Common myeloid progenitor, CD34-positive (primary cell): ENCODE data around the gene CDC5L.

Experiments used
- CTCF ChIA-PET: fragments of 350-600 bp; sonication (Branson Sonifier 250); formaldehyde crosslinking; loops from one replicate; lab custom pipeline; 2021; ENCODE audit warnings: antibody characterized with exemption; lab: Charles Lee
- POLR2A ChIA-PET: fragments of 350-600 bp; sonication (Branson Sonifier 250); formaldehyde crosslinking; loops from one replicate; lab custom pipeline; 2021; ENCODE audit warnings: antibody characterized with exemption; lab: Charles Lee
- DNase-seq, 3 donors: peaks; one replicate each; pipeline versions ENCODE4 v3.0.0 to v3.0.0-alpha.2; 2013
- H3K27ac ChIP-seq, 2 experiments: 1 replicate in 1 of 2; 2 replicates in 1 of 2; pipeline ENCODE4 v1.7.0; 2013; ENCODE audit warnings: inconsistent platforms in 2 of 2, low read length in 2 of 2, mild to moderate bottlenecking in 2 of 2, low read depth in 1 of 2, moderate library complexity in 1 of 2; ENCODE audit not compliant: severe bottlenecking in 2 of 2, insufficient read depth in 1 of 2, poor library complexity in 1 of 2
- H3K27me3 ChIP-seq, 5 experiments: replicated peaks in 2 of 5; 1 replicate in 3 of 5; 2 replicates in 2 of 5; pipeline versions ENCODE4 v1.6.1 to v1.7.0; 2013; ENCODE audit warnings: low read length in 4 of 5, mild to moderate bottlenecking in 2 of 5, moderate library complexity in 2 of 5, inconsistent platforms in 1 of 5; ENCODE audit not compliant: insufficient read depth in 5 of 5, control insufficient read depth in 4 of 5
- H3K36me3 ChIP-seq, 4 experiments: 1 replicate in 2 of 4; 2 replicates in 2 of 4; pipeline versions ENCODE4 v1.6.1 to v1.7.0; 2013; ENCODE audit warnings: low read length in 3 of 4, control low read depth in 1 of 4, mild to moderate bottlenecking in 1 of 4; ENCODE audit not compliant: control insufficient read depth in 4 of 4, insufficient read depth in 4 of 4
- H3K4me1 ChIP-seq, 4 experiments: 1 replicate in 3 of 4; 2 replicates in 1 of 4; pipeline versions ENCODE4 v1.6.1 to v1.7.1; 2013; ENCODE audit warnings: low read length in 3 of 4, mild to moderate bottlenecking in 3 of 4, control low read depth in 1 of 4, inconsistent platforms in 1 of 4, moderate library complexity in 1 of 4; ENCODE audit not compliant: control insufficient read depth in 4 of 4, insufficient read depth in 4 of 4; ENCODE audit errors: control extremely low read depth in 1 of 4
- H3K4me3 ChIP-seq, 7 experiments: 1 replicate in 4 of 7; 2 replicates in 3 of 7; pipeline versions ENCODE4 v1.5.1 to v1.7.0; 2013; ENCODE audit warnings: mild to moderate bottlenecking in 7 of 7, low read length in 6 of 7, moderate library complexity in 6 of 7, inconsistent platforms in 2 of 7, low read depth in 2 of 7, control low read depth in 1 of 7; ENCODE audit not compliant: insufficient read depth in 4 of 7, control insufficient read depth in 1 of 7; ENCODE audit errors: extremely low read depth in 1 of 7
- H3K9me3 ChIP-seq, 5 experiments: 1 replicate in 4 of 5; 2 replicates in 1 of 5; pipeline versions ENCODE4 v1.6.1 to v1.7.1; 2013; ENCODE audit warnings: low read length in 4 of 5, mild to moderate bottlenecking in 2 of 5, inconsistent platforms in 1 of 5, low read depth in 1 of 5, moderate library complexity in 1 of 5; ENCODE audit not compliant: control insufficient read depth in 4 of 5, insufficient read depth in 2 of 5; ENCODE audit errors: control extremely low read depth in 1 of 5
- WGBS: methylation state at CpG from one replicate; pipeline ENCODE4 v1.1.5; 2013; ENCODE audit not compliant: insufficient coverage; 5-methylcytosine and 5-hydroxymethylcytosine counted together

CDC5L gene

GRCh38 chr6:44485601-44486401 is 98.3 kb downstream of the CDC5L start:
- no peaks in the 10 kb centered on the region for H3K9me3 ChIP-seq
- ChIA-PET CTCF (interaction anchor here (0.6 to 1.2 kb wide), 3 partner anchors 8 to 17 kb away, joined by 3 to 4 read pairs (median 3); no protein-coding TSS in a partner anchor), POLR2A (no interaction called here)
- WGBS: 100% methylated on average over 9 of the region's 12 CpGs
- DNase-seq: no peak
- no peak overlapping the region for H3K4me3 ChIP-seq
- no peaks in the 10 kb centered on the region for H3K27me3 ChIP-seq
- H3K36me3 ChIP-seq: no peaks in the 10 kb centered on the region
- H3K4me1 ChIP-seq: no peaks in the 10 kb centered on the region
- H3K27ac ChIP-seq: no peak overlapping the region

- H3K4me3 ChIP-seq: no peak overlapping the region
- no CpG with 5 or more reads among the region's 1 CpG for WGBS
- ChIA-PET CTCF (interaction anchor here (1.3 to 1.5 kb wide), 2 partner anchors 11 to 146 kb away, joined by 3 to 9 read pairs; no protein-coding TSS in a partner anchor), POLR2A (no interaction called here)
- DNase-seq: no peak
- H3K9me3 ChIP-seq: no peaks in the 10 kb centered on the region
- H3K36me3 ChIP-seq: no peaks in the 10 kb centered on the region
- H3K4me1 ChIP-seq: no peaks in the 10 kb centered on the region
- H3K27me3 ChIP-seq: no peaks in the 10 kb centered on the region
- no peak overlapping the region for H3K27ac ChIP-seq
Observed at GRCh38 chr6:44487002-44487401, 99.5 kb downstream of the CDC5L start.

DNA sequence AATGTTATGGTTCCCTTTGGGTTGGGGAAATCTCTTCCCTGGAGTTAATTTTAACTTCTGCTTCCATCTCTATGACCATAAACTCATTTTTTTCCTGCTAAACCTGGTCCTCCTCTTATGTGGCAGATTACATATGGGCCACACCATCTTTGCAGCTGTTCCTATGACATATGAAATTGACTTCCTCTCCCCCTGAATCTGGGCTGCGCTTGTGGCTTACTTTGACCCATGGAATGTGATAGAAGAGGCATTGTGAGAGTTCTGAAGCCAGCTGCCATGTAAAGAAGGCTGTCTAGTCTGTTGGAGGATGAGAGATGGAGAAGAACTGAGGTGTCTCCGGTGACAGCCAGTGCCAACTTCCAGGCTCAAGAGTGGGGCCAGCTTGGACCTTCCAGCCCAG is 100.1 kb downstream of the CDC5L start:
- ChIA-PET CTCF (interaction anchor here (1.3 to 1.5 kb wide), 2 partner anchors 12 to 145 kb away, joined by 3 to 9 read pairs; no protein-coding TSS in a partner anchor), POLR2A (interaction anchor here (0.6 kb wide), 1 partner anchor 12 kb away, joined by 3 read pairs; no protein-coding TSS in a partner anchor)
- Histone ChIP-seq H3K36me3 (no peaks in the 10 kb centered on the region), H3K27ac (no peak overlapping the region), H3K27me3 (no peaks in the 10 kb centered on the region), H3K4me1 (no peaks in the 10 kb centered on the region), H3K9me3 (no peaks in the 10 kb centered on the region), H3K4me3 (no peak overlapping the region)
- no peak for DNase-seq
- WGBS: 91% methylated on average over 1 of the region's 2 CpGs

DNA sequence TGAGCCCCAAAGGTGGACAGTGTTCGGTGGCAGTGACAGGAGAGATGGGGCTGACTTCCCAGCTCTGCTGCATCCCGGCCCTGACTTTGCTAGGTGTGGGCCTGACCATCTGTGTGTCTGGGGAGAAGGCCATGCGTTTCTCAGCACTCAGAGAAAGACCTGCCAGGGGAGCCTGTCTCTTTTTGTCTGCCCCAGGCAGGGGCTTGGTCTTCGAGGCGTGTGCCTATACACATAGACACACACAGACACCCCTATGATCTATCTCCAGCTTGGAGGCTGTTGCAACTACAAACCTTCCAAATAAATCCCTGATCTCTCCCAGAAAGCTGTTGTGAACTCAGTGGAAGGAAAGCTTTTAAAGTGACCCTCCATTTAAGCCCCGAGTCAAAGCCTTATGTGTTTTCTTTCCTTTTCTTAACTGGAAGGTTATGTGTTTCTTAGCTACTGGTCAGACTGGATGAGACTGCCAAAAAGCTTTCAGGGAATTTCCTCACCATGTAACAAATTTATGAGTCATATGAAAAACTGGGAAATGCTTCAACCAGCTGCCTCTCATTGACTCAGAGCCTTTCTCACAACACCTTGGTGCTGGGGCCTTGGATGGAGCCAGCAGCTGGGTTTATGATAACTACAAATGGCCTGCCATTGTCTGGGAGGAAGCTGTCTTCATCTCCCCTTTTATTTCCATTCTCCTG is 102.6 kb downstream of the CDC5L start:
- H3K36me3 ChIP-seq: no peaks in the 10 kb centered on the region
- H3K4me1 ChIP-seq: no peaks in the 10 kb centered on the region
- no peaks in the 10 kb centered on the region for H3K27me3 ChIP-seq
- H3K9me3 ChIP-seq: no peaks in the 10 kb centered on the region
- H3K27ac ChIP-seq: no peak overlapping the region
- H3K4me3 ChIP-seq: no peak overlapping the region
- ChIA-PET POLR2A (no interaction called here), CTCF (interaction anchor here (1.0 to 3.1 kb wide), 4 partner anchors 12 to 142 kb away, joined by 3 to 8 read pairs (median 4); no protein-coding TSS in a partner anchor)
- no peak for DNase-seq
- WGBS: 80% methylated on average over 5 of the region's 6 CpGs

DNA sequence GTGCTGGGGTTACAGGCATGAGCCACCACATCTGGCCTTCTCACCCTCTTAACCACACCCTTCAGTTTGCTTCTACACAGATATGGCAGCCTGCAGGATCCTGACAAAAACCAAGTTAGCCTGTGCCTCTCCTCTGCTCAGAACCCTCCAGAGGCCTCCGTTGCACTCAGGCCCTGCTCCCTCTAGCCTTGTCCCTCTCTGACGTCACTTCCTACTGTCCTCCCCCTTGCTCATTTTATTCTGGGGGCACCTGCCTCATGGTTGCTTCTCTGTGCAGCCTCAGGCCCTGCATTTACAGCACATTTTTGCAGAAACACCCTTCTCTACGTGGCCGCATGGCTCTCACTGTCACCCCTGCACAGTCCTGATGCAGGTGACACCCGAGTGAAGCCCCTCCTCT is 105.6 kb downstream of the CDC5L start:
- no peak for DNase-seq
- ChIA-PET POLR2A (no interaction called here), CTCF (interaction anchor here (0.9 kb wide), 1 partner anchor 15 kb away, joined by 3 read pairs; no protein-coding TSS in a partner anchor)
- Histone ChIP-seq H3K27me3 (no peaks in the 10 kb centered on the region), H3K9me3 (no peaks in the 10 kb centered on the region), H3K27ac (no peak overlapping the region), H3K36me3 (no peaks in the 10 kb centered on the region), H3K4me1 (no peaks in the 10 kb centered on the region), H3K4me3 (no peak overlapping the region)
- WGBS: 98% methylated on average over 5 of the region's 5 CpGs

GRCh38 chr6:44493593-44493992 is 106.1 kb downstream of the CDC5L start:
- DNase-seq: no peak
- 97% methylated on average over 5 of the region's 6 CpGs for WGBS
- ChIA-PET POLR2A (no interaction called here), CTCF (interaction anchor here (1.0 kb wide), 1 partner anchor 34 kb away, joined by 3 read pairs; no protein-coding TSS in a partner anchor)
- Histone ChIP-seq H3K9me3 (no peaks in the 10 kb centered on the region), H3K4me3 (no peak overlapping the region), H3K4me1 (no peaks in the 10 kb centered on the region), H3K27ac (no peak overlapping the region), H3K27me3 (no peaks in the 10 kb centered on the region), H3K36me3 (no peaks in the 10 kb centered on the region)
